Left ventricle myocardium inferior (tissue), 1 donor: Measurements from ENCODE around the gene ATF7. TPM values are rescaled to one million over a fixed set of nuclear protein-coding genes. Genes with fewer than 3 reads are reported as not detected.
A peak's percentile ranks its signal among the peaks of the same experiment; 100 is the strongest.

Experiments
- DNase-seq: peaks from one replicate; pipeline ENCODE4 v3.0.0-alpha.2; 2020
- H3K27ac ChIP-seq: fragments of 200-600 bp; replicated peaks from 2 replicates; pipeline ENCODE4 v1.8.0; 2021
- H3K27me3 ChIP-seq: fragments of 200-600 bp; 2 replicates; pipeline ENCODE4 v1.8.0; 2021; ENCODE audit warnings: low read depth
- H3K36me3 ChIP-seq: fragments of 200-600 bp; 2 replicates; pipeline ENCODE4 v1.8.0; 2021
- H3K4me1 ChIP-seq: fragments of 200-600 bp; 2 replicates; pipeline ENCODE4 v1.8.0; 2021
- H3K4me3 ChIP-seq: fragments of 200-600 bp; 2 replicates; pipeline ENCODE4 v1.8.0; 2021; ENCODE audit warnings: mild to moderate bottlenecking, moderate library complexity
- H3K9me3 ChIP-seq: fragments of 200-600 bp; replicated peaks from 2 replicates; pipeline ENCODE4 v1.8.0; 2021
- CTCF ChIP-seq: fragments of 200-600 bp; IDR thresholded peaks from 2 replicates; pipeline ENCODE4 v1.8.0; 2021; ENCODE audit warnings: antibody characterized with exemption, mild to moderate bottlenecking, borderline replicate concordance
- intact Hi-C: fragments of 100-400 bp; cut with micrococcal nuclease; formaldehyde crosslinking; loops from one replicate; pipeline ENCODE4 v1.11.0; 2022
- total RNA-seq: library from RNA; stranded (reverse); fragmentation: NEBNext Ultra II Directional; extraction: Animal tissue kit (Norgen Biotek cat#: 25700); gene quantifications from one replicate; pipeline ENCODE4 v1.2.1, GENCODE V29; 2021
- donor health status: DM: no; HTN: yes; CAD: no; lungs with severe emphysema.

ATF7 gene
- total RNA-seq, 1 donor from 2014 or later: 29.8 TPM

- TF ChIP-seq CTCF: no peak
- Histone ChIP-seq H3K4me1 (peaks cover 69% of the 10 kb centered on the region), H3K36me3 (no peaks in the 10 kb centered on the region), H3K4me3 (peak overlapping the region; percentile 80), H3K9me3 (no peaks in the 10 kb centered on the region), H3K27me3 (no peaks in the 10 kb centered on the region), H3K27ac (peak overlapping the region; percentile 51)
- DNase-seq: no peak
- intact Hi-C loops: no loop called here
Observed at GRCh38 chr12:53498235-53498630, 127.9 kb downstream of the ATF7 start.

GRCh38 chr12:53497461-53497860, 128.7 kb downstream of the ATF7 start:
- Histone ChIP-seq H3K27me3 (no peaks in the 10 kb centered on the region), H3K36me3 (no peaks in the 10 kb centered on the region), H3K27ac (peak overlapping the region; percentile 51), H3K9me3 (no peaks in the 10 kb centered on the region), H3K4me3 (no peak overlapping the region), H3K4me1 (peaks cover 69% of the 10 kb centered on the region)
- intact Hi-C loops: no loop called here
- TF ChIP-seq CTCF: no peak
- no peak for DNase-seq

GRCh38 chr12:53496752-53497032, 129.5 kb downstream of the ATF7 start:
- intact Hi-C loops: no loop called here
- H3K4me3 ChIP-seq: peak overlapping the region; percentile 6
- no peak for DNase-seq
- H3K27ac ChIP-seq: peak overlapping the region; percentile 51
- no peaks in the 10 kb centered on the region for H3K36me3 ChIP-seq
- no peaks in the 10 kb centered on the region for H3K9me3 ChIP-seq
- TF ChIP-seq CTCF: no peak
- H3K27me3 ChIP-seq: no peaks in the 10 kb centered on the region
- H3K4me1 ChIP-seq: peaks cover 69% of the 10 kb centered on the region

DNA sequence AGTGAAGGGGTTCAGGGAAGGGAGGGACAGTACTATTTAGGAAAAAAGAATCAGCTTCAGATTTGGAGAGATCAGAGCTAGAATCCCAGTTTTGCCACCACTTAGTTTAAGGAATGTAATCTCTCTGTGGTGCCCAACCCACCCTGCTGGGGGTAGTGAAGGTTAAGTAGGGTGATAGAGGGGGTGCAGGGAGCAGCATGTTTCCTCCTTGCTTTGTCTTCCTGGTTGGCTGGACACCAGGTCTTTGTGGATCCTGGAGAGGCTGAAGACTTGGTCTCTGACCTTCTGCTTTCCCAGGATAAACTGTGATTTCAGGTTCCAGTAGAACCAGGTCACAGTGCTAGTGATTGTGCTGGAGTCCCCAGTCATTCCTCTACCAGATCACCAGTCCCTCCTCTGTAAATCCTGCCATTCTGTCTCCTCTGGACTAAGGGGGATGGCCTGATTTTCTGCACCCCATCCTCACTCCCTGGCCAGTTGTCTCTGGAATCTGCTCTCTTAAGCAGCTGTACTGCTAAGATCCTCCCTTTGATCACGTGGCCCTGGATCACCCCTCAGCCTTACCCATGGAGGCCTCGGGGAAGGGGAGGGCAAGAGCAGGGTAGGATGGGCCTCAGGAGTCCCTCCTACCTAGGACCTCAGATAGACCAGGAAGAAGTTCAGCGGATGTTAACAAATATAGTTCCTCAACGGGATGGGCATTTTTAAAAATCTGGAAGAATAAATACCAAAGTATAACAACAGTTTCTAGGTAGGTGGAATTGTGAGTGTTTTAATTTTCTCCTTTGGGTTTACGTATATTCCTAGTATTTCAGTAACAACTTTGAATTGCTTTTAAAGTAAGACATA, 130.1 kb downstream of the ATF7 start:
- Histone ChIP-seq H3K9me3 (no peaks in the 10 kb centered on the region), H3K27me3 (no peaks in the 10 kb centered on the region), H3K4me3 (peak overlapping the region; percentile 6), H3K27ac (peak overlapping the region; percentile 51), H3K36me3 (no peaks in the 10 kb centered on the region), H3K4me1 (peaks cover 63% of the 10 kb centered on the region)
- no peak for DNase-seq
- TF ChIP-seq CTCF: no peak
- intact Hi-C loops: no loop called here

DNA sequence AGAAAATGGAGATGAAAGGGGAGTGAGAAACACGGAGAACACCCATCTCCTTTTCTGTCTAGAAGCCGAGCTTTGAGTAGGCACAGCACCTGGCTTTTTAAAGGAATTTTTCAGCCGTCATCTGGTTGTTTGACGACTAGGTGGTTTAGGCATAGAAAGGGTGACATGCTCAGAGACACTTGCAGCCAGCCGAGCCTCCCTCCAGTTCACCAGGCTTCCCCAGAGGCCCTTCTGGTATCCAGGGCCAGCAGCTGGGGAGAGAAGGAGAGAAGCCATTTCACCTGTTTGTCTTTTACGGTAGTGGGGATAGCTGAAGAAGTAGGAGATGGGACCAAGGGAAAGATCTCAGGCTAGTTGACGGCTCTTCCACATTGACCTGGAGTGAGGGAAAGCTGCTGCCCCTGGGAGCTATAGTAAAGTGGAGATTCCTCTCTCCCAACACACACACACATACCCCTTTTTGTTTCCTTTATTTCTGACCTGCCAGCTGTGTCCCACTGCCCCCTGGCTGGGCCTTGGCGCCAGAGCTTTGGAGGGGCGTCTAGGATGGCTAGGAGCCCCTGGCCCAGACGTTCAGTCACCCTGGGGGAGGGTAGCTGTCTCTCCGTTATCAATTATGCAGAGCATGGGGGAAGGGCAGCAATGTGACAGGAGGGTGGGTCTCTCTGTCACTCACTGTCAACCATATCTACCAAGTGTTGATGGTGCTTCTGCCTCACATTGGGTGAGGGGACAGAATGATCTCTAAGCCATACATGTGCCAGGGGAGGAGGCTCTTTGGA, 132.4 kb downstream of the ATF7 start:
- no peak for DNase-seq
- H3K4me1 ChIP-seq: peaks cover 47% of the 10 kb centered on the region
- peak overlapping the region; percentile 83 for H3K27ac ChIP-seq
- peak overlapping the region; percentile 75 for H3K4me3 ChIP-seq
- no peaks in the 10 kb centered on the region for H3K36me3 ChIP-seq
- no peaks in the 10 kb centered on the region for H3K9me3 ChIP-seq
- intact Hi-C loops: no loop called here
- H3K27me3 ChIP-seq: no peaks in the 10 kb centered on the region
- TF ChIP-seq CTCF: no peak
